ENCODE data around the gene LMOD2. TPM values are rescaled to one million over a fixed set of nuclear protein-coding genes. Genes with fewer than 3 reads are reported as not detected.

The LMOD2 gene
- polyA plus RNA-seq, 1 experiment, result not detected

DNA sequence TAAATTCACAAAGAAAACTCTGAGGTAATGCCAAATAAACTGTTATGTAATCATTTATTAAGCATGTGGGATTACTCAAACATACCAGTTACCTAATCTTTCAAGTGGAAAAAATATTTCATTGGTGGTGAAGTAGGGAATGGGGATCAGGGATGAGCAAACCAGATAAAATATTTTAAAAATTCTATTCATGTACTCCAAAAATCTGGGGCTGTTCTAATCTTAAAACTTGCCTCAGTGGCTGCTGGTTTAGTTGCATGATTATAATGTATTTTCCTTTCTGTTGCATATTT is 19.5 kb downstream of the LMOD2 start:
- POLR2A ChIA-PET, result no interaction called here
- H3K36me3 ChIP-seq (ENCODE audit: control insufficient read depth, insufficient read depth, low read length), result no peaks in the 10 kb centered on the region
- no peak overlapping the region for H3K4me3 ChIP-seq (ENCODE audit: low read depth, low read length)
- DNase-seq (ENCODE audit: low read depth), result peak; percentile 44
- CTCF ChIA-PET, result no interaction called here
- TF ChIP-seq, protein P1, sequence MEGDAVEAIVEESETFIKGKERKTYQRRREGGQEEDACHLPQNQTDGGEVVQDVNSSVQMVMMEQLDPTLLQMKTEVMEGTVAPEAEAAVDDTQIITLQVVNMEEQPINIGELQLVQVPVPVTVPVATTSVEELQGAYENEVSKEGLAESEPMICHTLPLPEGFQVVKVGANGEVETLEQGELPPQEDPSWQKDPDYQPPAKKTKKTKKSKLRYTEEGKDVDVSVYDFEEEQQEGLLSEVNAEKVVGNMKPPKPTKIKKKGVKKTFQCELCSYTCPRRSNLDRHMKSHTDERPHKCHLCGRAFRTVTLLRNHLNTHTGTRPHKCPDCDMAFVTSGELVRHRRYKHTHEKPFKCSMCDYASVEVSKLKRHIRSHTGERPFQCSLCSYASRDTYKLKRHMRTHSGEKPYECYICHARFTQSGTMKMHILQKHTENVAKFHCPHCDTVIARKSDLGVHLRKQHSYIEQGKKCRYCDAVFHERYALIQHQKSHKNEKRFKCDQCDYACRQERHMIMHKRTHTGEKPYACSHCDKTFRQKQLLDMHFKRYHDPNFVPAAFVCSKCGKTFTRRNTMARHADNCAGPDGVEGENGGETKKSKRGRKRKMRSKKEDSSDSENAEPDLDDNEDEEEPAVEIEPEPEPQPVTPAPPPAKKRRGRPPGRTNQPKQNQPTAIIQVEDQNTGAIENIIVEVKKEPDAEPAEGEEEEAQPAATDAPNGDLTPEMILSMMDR (IDR thresholded peaks at IDR 0.05; ENCODE audit: insufficient read depth, low read depth, low read length), result no peak
- no peaks in the 10 kb centered on the region for H3K27me3 ChIP-seq (ENCODE audit: control insufficient read depth, insufficient read depth, low read length)

DNA sequence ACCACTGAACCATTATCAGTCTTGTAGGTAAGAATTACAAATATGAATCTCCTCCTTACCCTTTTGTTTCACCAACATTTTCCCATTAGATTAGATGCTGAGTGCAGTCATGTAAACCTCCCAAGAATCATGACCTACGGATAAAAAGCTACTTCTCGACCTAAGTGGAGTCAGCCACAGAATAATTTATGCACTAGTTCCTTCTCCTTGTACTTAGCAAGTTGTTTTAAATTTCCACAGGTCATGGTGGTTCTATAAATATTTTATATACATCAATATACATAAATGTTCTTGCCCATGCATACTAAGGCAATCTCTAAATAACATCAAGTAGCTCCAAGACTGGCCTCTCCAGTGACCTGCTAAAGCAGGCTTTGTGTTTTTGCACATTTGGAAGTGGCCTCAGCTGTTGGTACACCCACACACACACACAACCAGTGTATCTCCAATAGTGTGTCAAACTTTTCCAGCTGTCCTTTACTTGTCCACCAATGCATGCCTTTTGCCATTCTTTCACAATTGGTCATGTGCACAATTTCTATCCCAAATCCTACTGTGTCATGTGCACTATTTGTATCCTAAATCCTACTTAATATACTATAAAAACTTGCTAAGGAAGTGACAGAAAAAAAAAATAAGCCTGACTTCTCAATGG is 21.5 kb downstream of the LMOD2 start:
- Histone ChIP-seq H3K36me3 (ENCODE audit: control insufficient read depth, insufficient read depth, low read length) (no peaks in the 10 kb centered on the region), H3K4me3 (ENCODE audit: low read depth, low read length) (no peak overlapping the region), H3K27me3 (ENCODE audit: control insufficient read depth, insufficient read depth, low read length) (no peaks in the 10 kb centered on the region)
- no peak for DNase-seq (ENCODE audit: low read depth)
- ChIA-PET CTCF (interaction anchor here (1.0 to 1.3 kb wide), 2 partner anchors 97 to 189 kb away, joined by 3 to 4 read pairs; no protein-coding TSS in a partner anchor), POLR2A (no interaction called here)
- TF ChIP-seq, protein P1 (IDR thresholded peaks at IDR 0.05; ENCODE audit: insufficient read depth, low read depth, low read length), result no peak

DNA sequence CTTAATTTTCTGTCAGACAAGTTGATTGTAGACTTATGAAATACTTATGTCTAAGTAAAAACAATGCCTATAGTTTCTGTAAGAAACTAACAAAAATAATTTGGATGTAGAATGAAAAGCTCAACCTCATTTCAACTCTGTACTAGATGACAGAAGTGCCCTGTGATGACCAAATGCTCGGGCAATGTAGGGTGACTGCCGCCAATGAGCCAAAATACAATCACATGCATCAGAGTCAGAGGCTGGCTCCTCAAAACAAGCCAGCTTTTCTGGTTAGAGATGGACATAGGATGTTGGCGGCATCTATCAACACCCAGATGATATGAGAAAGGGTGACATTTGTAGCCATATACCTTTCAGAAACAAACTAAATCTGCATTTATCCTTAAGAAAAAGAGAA is 23.9 kb downstream of the LMOD2 start:
- TF ChIP-seq, protein P1 (IDR thresholded peaks at IDR 0.05; ENCODE audit: insufficient read depth, low read depth, low read length), result no peak
- no peak for DNase-seq (ENCODE audit: low read depth)
- H3K36me3 ChIP-seq (ENCODE audit: control insufficient read depth, insufficient read depth, low read length), result no peaks in the 10 kb centered on the region
- no peak overlapping the region for H3K4me3 ChIP-seq (ENCODE audit: low read depth, low read length)
- CTCF ChIA-PET, result interaction anchor here (1.4 to 2.4 kb wide), 3 partner anchors 22 to 193 kb away, joined by 3 to 9 read pairs (median 3); no protein-coding TSS in a partner anchor
- H3K27me3 ChIP-seq (ENCODE audit: control insufficient read depth, insufficient read depth, low read length), result no peaks in the 10 kb centered on the region
- POLR2A ChIA-PET, result no interaction called here

DNA sequence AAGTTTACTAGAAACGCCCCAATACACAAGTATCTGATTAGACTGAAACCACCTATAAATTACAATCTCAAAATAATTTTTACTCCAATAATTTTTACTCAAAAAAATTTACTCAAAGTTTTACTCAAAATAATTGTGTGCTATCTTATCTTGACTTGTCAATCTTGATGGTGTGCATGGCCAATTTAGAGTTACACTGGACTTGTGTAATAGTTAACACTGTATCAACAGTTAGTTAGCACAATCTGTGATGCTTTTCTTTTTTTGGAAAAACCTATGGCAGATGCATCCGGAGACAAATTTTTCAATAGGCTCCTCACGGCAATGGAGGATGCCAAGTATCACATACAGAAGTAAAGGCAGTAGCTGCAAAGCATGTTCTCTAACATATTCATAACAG is 24.9 kb downstream of the LMOD2 start:
- DNase-seq (ENCODE audit: low read depth), result no peak
- POLR2A ChIA-PET, result no interaction called here
- Histone ChIP-seq H3K36me3 (ENCODE audit: control insufficient read depth, insufficient read depth, low read length) (no peaks in the 10 kb centered on the region), H3K27me3 (ENCODE audit: control insufficient read depth, insufficient read depth, low read length) (no peaks in the 10 kb centered on the region), H3K4me3 (ENCODE audit: low read depth, low read length) (no peak overlapping the region)
- TF ChIP-seq, protein P1 (IDR thresholded peaks at IDR 0.05; ENCODE audit: insufficient read depth, low read depth, low read length), result no peak
- CTCF ChIA-PET, result interaction anchor here (0.7 to 1.4 kb wide), 2 partner anchors 16 to 186 kb away, joined by 3 read pairs; no protein-coding TSS in a partner anchor

DNA sequence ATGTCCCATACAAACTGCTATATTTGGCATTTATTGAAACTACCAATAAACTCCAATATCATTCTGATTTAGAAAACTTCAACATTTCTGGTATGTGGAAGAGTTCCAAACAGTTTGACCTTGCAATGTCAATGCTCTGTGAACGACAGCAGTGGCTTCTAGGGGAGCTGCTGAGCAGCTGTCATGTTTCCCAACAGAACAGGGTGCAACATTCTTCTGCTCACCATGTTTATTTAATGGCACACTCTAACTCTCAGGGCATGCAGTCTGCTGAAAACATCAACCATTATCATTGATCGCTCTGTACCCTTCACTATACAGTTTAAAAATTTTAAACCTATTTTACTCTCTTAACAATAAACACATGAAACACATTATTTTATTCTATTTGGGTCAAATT is 25.9 kb downstream of the LMOD2 start:
- TF ChIP-seq, protein P1 (IDR thresholded peaks at IDR 0.05; ENCODE audit: insufficient read depth, low read depth, low read length), result no peak
- Histone ChIP-seq H3K27me3 (ENCODE audit: control insufficient read depth, insufficient read depth, low read length) (no peaks in the 10 kb centered on the region), H3K36me3 (ENCODE audit: control insufficient read depth, insufficient read depth, low read length) (no peaks in the 10 kb centered on the region), H3K4me3 (ENCODE audit: low read depth, low read length) (no peak overlapping the region)
- no peak for DNase-seq (ENCODE audit: low read depth)
- POLR2A ChIA-PET, result no interaction called here
- CTCF ChIA-PET, result interaction anchor here (0.6 to 1.9 kb wide), 5 partner anchors 20 to 187 kb away, joined by 3 to 23 read pairs (median 8); no protein-coding TSS in a partner anchor

All from BJ (cell line).